MM.1S (cell line): ENCODE results near the gene BTBD16.

Source experiments
- EZH2 ChIP-seq: fragments of 300-600 bp; sonication (generic); optimal IDR thresholded peaks from 2 replicates; pipeline ENCODE3; 2017; ENCODE audit warnings: low read depth, mild to moderate bottlenecking, antibody characterized with exemption, low read length, mixed read lengths
- EZH2phosphoT487 ChIP-seq: fragments of 300-600 bp; sonication (generic); IDR thresholded peaks from 2 replicates; pipeline ENCODE4 v1.6.1; 2018; ENCODE audit warnings: antibody characterized with exemption, low read length
- TF ChIP-seq, protein P1 (sequence below): fragments of 300-600 bp; sonication (generic); IDR thresholded peaks from 2 replicates; pipeline ENCODE4 v1.5.1; 2016; ENCODE audit warnings: antibody characterized with exemption, low read length, mixed read lengths

DNA sequence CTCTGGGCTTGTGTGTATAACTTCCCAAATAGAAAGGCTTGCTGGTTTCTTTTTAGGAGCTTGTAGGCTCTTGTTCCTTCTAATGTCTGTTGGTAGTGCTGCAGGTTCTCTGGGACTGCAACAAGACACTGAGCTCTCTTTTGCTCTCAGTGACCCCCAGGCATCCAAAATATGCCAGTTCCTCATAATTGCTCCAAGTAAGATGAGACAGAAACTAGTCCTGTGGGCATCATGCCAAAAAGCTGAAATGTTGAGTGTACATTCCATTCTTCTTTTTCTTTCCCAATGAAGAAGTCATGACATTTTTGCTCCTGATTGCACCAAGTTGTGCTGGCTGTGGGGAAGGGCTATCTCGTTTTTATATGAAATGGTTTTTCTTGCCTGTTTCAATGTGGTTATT, 7.1 kb upstream of the BTBD16 start:
- TF ChIP-seq, protein P1, sequence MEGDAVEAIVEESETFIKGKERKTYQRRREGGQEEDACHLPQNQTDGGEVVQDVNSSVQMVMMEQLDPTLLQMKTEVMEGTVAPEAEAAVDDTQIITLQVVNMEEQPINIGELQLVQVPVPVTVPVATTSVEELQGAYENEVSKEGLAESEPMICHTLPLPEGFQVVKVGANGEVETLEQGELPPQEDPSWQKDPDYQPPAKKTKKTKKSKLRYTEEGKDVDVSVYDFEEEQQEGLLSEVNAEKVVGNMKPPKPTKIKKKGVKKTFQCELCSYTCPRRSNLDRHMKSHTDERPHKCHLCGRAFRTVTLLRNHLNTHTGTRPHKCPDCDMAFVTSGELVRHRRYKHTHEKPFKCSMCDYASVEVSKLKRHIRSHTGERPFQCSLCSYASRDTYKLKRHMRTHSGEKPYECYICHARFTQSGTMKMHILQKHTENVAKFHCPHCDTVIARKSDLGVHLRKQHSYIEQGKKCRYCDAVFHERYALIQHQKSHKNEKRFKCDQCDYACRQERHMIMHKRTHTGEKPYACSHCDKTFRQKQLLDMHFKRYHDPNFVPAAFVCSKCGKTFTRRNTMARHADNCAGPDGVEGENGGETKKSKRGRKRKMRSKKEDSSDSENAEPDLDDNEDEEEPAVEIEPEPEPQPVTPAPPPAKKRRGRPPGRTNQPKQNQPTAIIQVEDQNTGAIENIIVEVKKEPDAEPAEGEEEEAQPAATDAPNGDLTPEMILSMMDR = no peak
- TF ChIP-seq EZH2phosphoT487 = no peak
- TF ChIP-seq EZH2 = no peak
